Amygdala (tissue), 56 donors: ENCODE results near the gene NFATC4.
"Not testable (repeated sequence)": the region's sequence is repeated elsewhere in the genome, so short reads cannot be mapped to it uniquely, and the experiment has no call there.

Experiments
- DNase-seq, 56 donors: peaks; one replicate each; lab custom pipeline; 2025; lab: John Stamatoyannopoulos, UW

NFATC4 gene

DNA sequence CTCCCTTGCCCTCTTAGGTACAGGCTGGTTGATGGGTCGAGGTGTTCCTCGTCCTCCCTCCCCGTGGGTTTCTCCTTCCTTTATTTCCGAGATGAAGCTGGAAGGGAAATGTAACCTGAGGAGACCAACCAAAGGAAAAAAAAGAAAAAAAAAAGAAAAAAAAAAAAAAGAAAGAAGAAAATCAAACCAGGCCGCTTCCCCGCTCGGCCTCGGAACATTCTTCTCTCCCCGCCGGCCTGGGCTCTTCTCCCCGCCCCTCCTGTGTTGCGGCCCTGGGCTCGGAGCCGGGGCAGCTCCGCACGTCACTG is 1.6 kb upstream of the NFATC4 start:
- no peak for DNase-seq

GRCh38 chr14:24366721-24367513 is 1.1 kb upstream of the NFATC4 start:
- DNase-seq, result peak in 33 of 56 donors; percentile 4 to 69 (median 39)

- peak in 1 of 56 donors; percentile 77 for DNase-seq
Measured at GRCh38 chr14:24368212-24368561, 203 bp downstream of the NFATC4 start.

- DNase-seq, result peak in 34 of 56 donors; percentile 5 to 83 (median 30)
Measured at GRCh38 chr14:24368562-24369252, 723 bp downstream of the NFATC4 start.

GRCh38 chr14:24369463-24369862 is 1.5 kb downstream of the NFATC4 start:
- no peak for DNase-seq

GRCh38 chr14:24369907-24370687 is 2.1 kb downstream of the NFATC4 start:
- DNase-seq, result no peak

DNA sequence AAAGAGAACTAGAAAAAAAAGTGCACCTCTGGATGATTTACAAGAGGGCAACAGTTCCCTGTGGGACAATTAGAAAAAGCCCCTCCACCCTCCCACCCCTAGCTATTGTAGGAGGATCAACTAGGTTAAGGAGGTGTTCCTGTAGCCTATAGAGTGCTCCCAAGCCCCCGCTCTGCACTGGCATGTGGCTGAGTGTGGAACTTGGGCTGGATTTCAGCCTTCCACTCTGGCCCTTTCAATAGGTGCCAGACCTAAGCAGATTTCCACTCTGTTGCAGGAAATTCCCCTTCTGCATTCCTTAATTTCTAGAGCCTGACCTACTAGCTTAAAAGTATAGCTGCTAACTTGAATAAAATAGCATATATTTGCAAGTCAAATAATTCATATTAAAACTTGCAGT is 2.8 kb downstream of the NFATC4 start:
- DNase-seq, result no peak

GRCh38 chr14:24371605-24372004 is 3.6 kb downstream of the NFATC4 start:
- DNase-seq, result not testable (repeated sequence)

DNA sequence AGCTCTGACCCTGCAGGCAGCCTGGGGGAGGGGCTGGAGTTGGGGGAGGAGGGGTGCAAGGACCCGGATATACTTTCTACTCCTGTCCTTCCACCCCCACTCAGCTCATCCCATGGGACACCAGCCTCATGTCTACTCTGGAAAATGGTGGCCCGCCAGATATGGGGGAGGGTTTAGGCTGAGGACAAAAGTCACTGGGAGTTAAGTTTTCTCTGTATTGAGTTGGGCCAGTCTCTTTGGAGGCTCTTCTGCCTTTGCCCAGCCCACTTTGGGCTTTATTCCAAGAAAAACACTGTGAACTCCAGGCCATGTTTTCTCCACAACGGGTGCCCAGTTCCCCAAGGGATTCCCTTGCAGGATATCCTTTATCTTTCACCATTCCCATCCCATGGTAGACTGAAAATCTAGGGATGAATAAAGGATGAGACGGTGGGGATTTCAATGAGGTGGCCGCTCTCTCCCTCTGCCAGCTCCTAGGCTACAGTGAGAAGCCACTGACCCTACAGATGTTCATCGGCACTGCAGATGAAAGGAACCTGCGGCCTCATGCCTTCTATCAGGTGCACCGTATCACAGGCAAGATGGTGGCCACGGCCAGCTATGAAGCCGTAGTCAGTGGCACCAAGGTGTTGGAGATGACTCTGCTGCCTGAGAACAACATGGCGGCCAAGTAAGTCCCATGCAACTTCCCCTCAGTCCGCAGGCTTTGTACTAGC is 4.9 kb downstream of the NFATC4 start:
- DNase-seq, result no peak

DNA sequence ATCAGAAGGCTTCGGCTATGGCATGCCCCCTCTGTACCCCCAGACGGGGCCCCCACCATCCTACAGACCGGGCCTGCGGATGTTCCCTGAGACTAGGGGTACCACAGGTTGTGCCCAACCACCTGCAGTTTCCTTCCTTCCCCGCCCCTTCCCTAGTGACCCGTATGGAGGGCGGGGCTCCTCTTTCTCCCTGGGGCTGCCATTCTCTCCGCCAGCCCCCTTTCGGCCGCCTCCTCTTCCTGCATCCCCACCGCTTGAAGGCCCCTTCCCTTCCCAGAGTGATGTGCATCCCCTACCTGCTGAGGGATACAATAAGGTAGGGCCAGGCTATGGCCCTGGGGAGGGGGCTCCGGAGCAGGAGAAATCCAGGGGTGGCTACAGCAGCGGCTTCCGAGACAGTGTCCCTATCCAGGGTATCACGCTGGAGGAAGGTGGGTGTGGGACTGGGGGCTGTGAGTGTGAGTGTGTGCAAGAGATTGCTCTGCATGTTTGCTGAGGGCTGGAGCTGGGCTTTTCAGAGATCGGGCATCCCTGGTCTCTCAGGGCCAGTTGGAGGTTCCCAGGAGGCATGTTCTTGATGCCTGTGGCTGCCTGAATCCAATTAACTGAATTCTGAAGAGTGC is 8.6 kb downstream of the NFATC4 start:
- DNase-seq, result no peak

GRCh38 chr14:24377126-24377525 is 9.1 kb downstream of the NFATC4 start:
- no peak for DNase-seq

- DNase-seq, result no peak
Measured at GRCh38 chr14:24377657-24378056, 9.7 kb downstream of the NFATC4 start.

DNA sequence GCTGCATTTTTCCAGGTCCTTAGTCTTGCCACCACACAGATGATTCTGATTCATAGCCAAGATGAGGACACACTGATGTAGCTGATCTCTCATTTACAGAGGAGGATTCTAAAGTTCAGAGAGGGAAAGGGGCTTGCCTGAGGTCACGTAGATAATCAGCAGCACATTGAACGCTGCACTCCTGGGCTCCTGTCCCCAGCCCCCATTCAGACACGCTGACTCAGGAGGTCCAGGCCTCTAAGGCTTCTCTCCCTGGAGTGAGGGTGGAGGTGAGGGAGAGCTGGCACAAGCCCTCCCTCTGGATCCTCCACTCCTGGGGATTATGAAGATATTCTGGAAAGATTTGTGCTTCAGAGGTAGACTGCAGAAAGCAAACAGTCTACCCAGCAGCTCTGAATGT is 10.3 kb downstream of the NFATC4 start:
- no peak for DNase-seq

DNA sequence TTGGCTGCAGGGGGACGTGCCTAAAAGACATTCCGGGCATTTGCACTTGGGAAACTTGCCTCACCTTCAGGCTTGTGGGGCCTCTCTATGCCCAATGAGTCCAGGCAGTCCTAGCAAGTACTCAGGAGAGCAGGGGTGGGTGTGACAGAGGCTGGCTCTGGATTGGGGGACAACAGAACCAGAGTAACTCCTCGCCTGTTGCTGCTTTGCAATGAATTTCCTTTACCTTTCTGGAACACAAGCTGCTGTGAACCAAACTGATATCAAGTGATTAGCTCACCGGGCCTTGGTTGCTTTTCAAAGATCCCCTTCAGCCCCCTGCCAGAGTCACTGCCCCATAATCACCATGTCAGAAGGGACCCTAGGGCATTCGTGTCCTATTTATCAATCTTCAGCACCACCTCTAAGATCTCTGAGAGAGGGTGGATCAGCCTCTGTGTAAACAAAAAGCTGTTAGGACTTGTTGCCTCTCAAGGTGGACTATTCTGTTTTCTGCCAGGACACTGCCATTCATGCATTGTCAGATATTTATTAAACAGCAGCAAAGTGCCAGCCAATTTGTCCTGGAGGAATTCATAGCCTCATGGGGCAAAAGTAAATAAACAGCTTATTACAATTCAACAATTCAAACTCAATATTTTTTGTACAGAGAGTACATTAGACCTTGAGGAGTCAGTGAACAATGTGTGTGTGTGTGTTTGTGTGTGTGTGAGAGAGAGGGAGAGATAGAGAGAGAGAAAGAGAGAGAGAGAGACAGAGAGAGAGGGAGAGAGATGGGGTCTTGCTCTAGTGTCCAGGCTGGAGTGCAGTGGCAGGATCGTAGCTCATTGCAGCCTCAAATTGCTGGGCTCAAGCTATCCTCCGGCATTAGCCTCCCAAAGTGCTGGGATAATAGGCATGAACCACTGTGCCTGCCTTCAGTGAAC is 11.3 kb downstream of the NFATC4 start:
- no peak for DNase-seq

GRCh38 chr14:24379907-24380730 is 12.1 kb downstream of the NFATC4 start:
- no peak for DNase-seq

DNA sequence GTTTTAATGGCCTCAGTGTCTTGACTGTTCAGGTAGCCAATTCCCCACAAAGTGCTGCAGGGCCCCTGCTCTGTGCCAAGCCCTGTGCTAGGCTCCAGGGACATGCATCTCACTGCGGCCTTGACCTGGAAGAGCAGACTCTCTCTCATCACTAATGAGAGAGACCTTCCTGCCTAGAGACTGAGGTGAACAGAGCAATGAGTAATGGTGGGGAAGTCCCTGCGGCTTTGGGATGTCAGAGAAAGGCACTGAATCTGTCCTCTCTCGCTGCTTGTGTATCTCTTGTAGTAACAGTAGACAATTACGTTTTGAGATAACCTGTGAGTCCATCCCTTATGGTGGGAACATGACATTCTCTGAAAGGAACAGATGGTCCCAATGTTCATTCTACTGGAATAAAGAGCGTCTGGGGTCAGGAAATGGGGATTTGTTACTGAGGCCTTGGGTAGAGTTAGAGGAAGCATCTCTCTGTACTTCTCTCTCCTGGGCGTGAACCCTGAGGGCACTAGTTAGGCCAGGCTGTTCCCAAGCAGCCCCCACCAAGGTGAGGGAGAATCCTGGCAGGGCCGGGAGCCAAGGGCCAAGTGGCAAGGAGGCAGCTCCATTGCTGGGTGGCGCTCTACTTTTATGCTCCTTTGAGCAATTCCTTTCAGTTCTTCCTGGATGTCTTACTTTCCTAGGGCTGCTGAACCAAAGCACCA is 13.5 kb downstream of the NFATC4 start:
- DNase-seq, result no peak

DNA sequence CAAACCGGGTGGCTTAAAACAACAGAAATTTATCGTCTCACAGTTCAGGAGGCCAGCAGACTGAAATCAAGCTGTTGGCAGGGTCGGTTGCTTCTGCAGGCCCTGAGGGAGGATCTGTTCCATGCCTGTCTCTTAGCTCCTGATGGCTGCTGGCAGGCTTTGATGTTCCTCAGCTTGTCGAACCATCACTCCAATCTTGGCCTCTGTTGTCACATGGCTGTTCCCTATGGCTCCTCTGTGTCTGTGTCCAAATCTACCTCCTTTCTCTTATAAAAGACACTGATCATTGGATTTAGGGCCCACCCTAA is 14.0 kb downstream of the NFATC4 start:
- no peak for DNase-seq

DNA sequence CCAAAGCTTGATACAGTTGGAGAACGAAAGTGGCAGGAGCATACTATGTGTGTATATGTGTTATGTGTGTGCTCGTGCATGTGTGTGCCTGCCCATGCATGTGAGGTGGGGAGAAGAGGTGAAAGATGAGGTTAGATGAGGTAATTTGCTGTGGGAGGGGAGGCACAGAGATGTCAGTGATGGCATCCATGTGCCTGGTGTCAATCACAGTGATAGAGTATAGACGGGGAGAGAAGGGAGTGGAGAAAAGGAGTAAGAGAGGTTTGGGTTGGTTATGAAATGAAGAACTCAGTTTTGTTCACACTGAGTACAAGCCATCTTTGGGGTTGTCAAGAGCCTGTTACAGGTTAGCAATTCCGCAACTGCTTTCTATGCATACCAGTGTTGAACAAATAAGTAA is 16.2 kb downstream of the NFATC4 start:
- no peak for DNase-seq
